T-helper 2 cell treated with Interferon-gamma antibody and Interleukin-4, amounts not matched to agents 5 μg/mL and 100 μg/mL, for 36 hours (primary cell): ENCODE measurements around the gene IZUMO4.
A peak's percentile ranks its signal among the peaks of the same experiment; 100 is the strongest.

ENCODE experiments used
- DNase-seq: peaks from one replicate; pipeline ENCODE4 v3.0.0; 2021; ENCODE audit warnings: low spot score
- H3K27ac Mint-ChIP-seq: one replicate; pipeline ENCODE4 v1.8.0; 2021; ENCODE audit warnings: mild to moderate bottlenecking, mixed read lengths
- H3K27me3 Mint-ChIP-seq: one replicate; pipeline ENCODE4 v1.8.0; 2021; ENCODE audit warnings: low read depth, mixed read lengths
- H3K36me3 Mint-ChIP-seq: one replicate; pipeline ENCODE4 v1.8.0; 2021; ENCODE audit warnings: low read depth, mixed read lengths
- H3K4me1 Mint-ChIP-seq: one replicate; pipeline ENCODE4 v1.8.0; 2021; ENCODE audit warnings: low read depth, mixed read lengths
- H3K4me3 Mint-ChIP-seq: one replicate; pipeline ENCODE4 v1.8.0; 2022; ENCODE audit warnings: mild to moderate bottlenecking, moderate library complexity, mixed read lengths
- H3K9me3 Mint-ChIP-seq: one replicate; pipeline ENCODE4 v1.8.0; 2021; ENCODE audit warnings: mixed read lengths

The IZUMO4 gene

GRCh38 chr19:2100719-2101061 lies 4.0 kb downstream of the IZUMO4 start:
- no peak overlapping the region for H3K4me3 Mint-ChIP-seq
- no peak overlapping the region for H3K27ac Mint-ChIP-seq
- no peak for DNase-seq
- H3K36me3 Mint-ChIP-seq: peaks cover 34% of the 10 kb centered on the region
- peaks cover 2% of the 10 kb centered on the region for H3K4me1 Mint-ChIP-seq
- H3K9me3 Mint-ChIP-seq: peaks cover 17% of the 10 kb centered on the region
- no peaks in the 10 kb centered on the region for H3K27me3 Mint-ChIP-seq

GRCh38 chr19:2101417-2102335 lies 5.0 kb downstream of the IZUMO4 start:
- Mint-ChIP-seq H3K36me3 (peaks cover 44% of the 10 kb centered on the region), H3K4me3 (no peak overlapping the region), H3K27ac (no peak overlapping the region)

GRCh38 chr19:2103045-2103707 lies 6.5 kb downstream of the IZUMO4 start:
- Mint-ChIP-seq H3K27ac (no peak overlapping the region), H3K36me3 (peaks cover 54% of the 10 kb centered on the region), H3K4me3 (no peak overlapping the region), H3K27me3 (no peaks in the 10 kb centered on the region), H3K4me1 (no peaks in the 10 kb centered on the region), H3K9me3 (peaks cover 17% of the 10 kb centered on the region)
- DNase-seq: no peak

More at GRCh38 chr19:2101417-2102335, 5.0 kb downstream of the IZUMO4 start:
- no peaks in the 10 kb centered on the region for H3K27me3 Mint-ChIP-seq
- peaks cover 17% of the 10 kb centered on the region for H3K9me3 Mint-ChIP-seq
- DNase-seq: no peak
- peaks cover 2% of the 10 kb centered on the region for H3K4me1 Mint-ChIP-seq

- Mint-ChIP-seq H3K9me3 (peaks cover 17% of the 10 kb centered on the region), H3K4me1 (no peaks in the 10 kb centered on the region), H3K27me3 (no peaks in the 10 kb centered on the region), H3K27ac (peak overlapping the region; percentile 5), H3K4me3 (no peak overlapping the region), H3K36me3 (peaks cover 50% of the 10 kb centered on the region)
- no peak for DNase-seq
These were observed 11.7 kb downstream of the IZUMO4 start for GRCh38 chr19:2108251-2109016.

- DNase-seq: no peak
- H3K27ac Mint-ChIP-seq: no peak overlapping the region
- no peak overlapping the region for H3K4me3 Mint-ChIP-seq
- peaks cover 11% of the 10 kb centered on the region for H3K9me3 Mint-ChIP-seq
- peaks cover 47% of the 10 kb centered on the region for H3K36me3 Mint-ChIP-seq
- H3K4me1 Mint-ChIP-seq: no peaks in the 10 kb centered on the region
- no peaks in the 10 kb centered on the region for H3K27me3 Mint-ChIP-seq
These were observed 12.5 kb downstream of the IZUMO4 start for GRCh38 chr19:2109046-2109864.

GRCh38 chr19:2110822-2111221 lies 14.1 kb downstream of the IZUMO4 start:
- DNase-seq: no peak
- H3K4me1 Mint-ChIP-seq: no peaks in the 10 kb centered on the region
- no peaks in the 10 kb centered on the region for H3K9me3 Mint-ChIP-seq
- no peaks in the 10 kb centered on the region for H3K27me3 Mint-ChIP-seq
- H3K36me3 Mint-ChIP-seq: peaks cover 42% of the 10 kb centered on the region
- no peak overlapping the region for H3K4me3 Mint-ChIP-seq
- H3K27ac Mint-ChIP-seq: no peak overlapping the region

- Mint-ChIP-seq H3K36me3 (peaks cover 36% of the 10 kb centered on the region), H3K4me1 (no peaks in the 10 kb centered on the region), H3K27ac (no peak overlapping the region)
These were observed 14.7 kb downstream of the IZUMO4 start for GRCh38 chr19:2111425-2111824.

GRCh38 chr19:2111886-2112285 lies 15.2 kb downstream of the IZUMO4 start:
- peaks cover 32% of the 10 kb centered on the region for H3K36me3 Mint-ChIP-seq
- no peak overlapping the region for H3K4me3 Mint-ChIP-seq
- H3K4me1 Mint-ChIP-seq: no peaks in the 10 kb centered on the region
- H3K27ac Mint-ChIP-seq: no peak overlapping the region
- H3K9me3 Mint-ChIP-seq: no peaks in the 10 kb centered on the region
- no peak for DNase-seq
- no peaks in the 10 kb centered on the region for H3K27me3 Mint-ChIP-seq

More at GRCh38 chr19:2111425-2111824, 14.7 kb downstream of the IZUMO4 start:
- H3K9me3 Mint-ChIP-seq: no peaks in the 10 kb centered on the region
- no peak overlapping the region for H3K4me3 Mint-ChIP-seq
- no peak for DNase-seq
- H3K27me3 Mint-ChIP-seq: no peaks in the 10 kb centered on the region

GRCh38 chr19:2112516-2113320 lies 16.0 kb downstream of the IZUMO4 start:
- Mint-ChIP-seq H3K9me3 (no peaks in the 10 kb centered on the region), H3K27me3 (no peaks in the 10 kb centered on the region), H3K36me3 (peaks cover 28% of the 10 kb centered on the region), H3K27ac (no peak overlapping the region), H3K4me1 (no peaks in the 10 kb centered on the region), H3K4me3 (no peak overlapping the region)
- DNase-seq: no peak

GRCh38 chr19:2113439-2114211 lies 16.9 kb downstream of the IZUMO4 start:
- Mint-ChIP-seq H3K4me1 (no peaks in the 10 kb centered on the region), H3K27me3 (no peaks in the 10 kb centered on the region), H3K27ac (no peak overlapping the region), H3K9me3 (no peaks in the 10 kb centered on the region), H3K36me3 (peaks cover 26% of the 10 kb centered on the region), H3K4me3 (no peak overlapping the region)
- DNase-seq: no peak

GRCh38 chr19:2114218-2114617 lies 17.5 kb downstream of the IZUMO4 start:
- no peak overlapping the region for H3K27ac Mint-ChIP-seq
- H3K27me3 Mint-ChIP-seq: no peaks in the 10 kb centered on the region
- H3K4me3 Mint-ChIP-seq: no peak overlapping the region

GRCh38 chr19:2114821-2115220 lies 18.1 kb downstream of the IZUMO4 start:
- Mint-ChIP-seq H3K4me1 (no peaks in the 10 kb centered on the region), H3K27me3 (no peaks in the 10 kb centered on the region), H3K4me3 (no peak overlapping the region), H3K9me3 (no peaks in the 10 kb centered on the region), H3K36me3 (peaks cover 28% of the 10 kb centered on the region), H3K27ac (no peak overlapping the region)
- no peak for DNase-seq

More at GRCh38 chr19:2114218-2114617, 17.5 kb downstream of the IZUMO4 start:
- Mint-ChIP-seq H3K4me1 (no peaks in the 10 kb centered on the region), H3K9me3 (no peaks in the 10 kb centered on the region), H3K36me3 (peaks cover 28% of the 10 kb centered on the region)
- DNase-seq: no peak
